ENCODE data around the gene EIF1AD.

The EIF1AD gene

GRCh38 chr11:65976216-65977176 is 25.5 kb downstream of the EIF1AD start:
- Mint-ChIP-seq H3K27ac (peak overlapping the region; percentile 83), H3K36me3 (peaks cover 54 to 62% of the 10 kb centered on the region in 2 donors), H3K9me3 (no peaks in the 10 kb centered on the region), H3K4me1 (peaks cover 0 to 2% of the 10 kb centered on the region in 2 donors), H3K4me3 (no peak overlapping the region), H3K27me3 (no peaks in the 10 kb centered on the region)
- ATAC-seq (replicated peaks) = no peak
- DNase-seq = no peak

DNA sequence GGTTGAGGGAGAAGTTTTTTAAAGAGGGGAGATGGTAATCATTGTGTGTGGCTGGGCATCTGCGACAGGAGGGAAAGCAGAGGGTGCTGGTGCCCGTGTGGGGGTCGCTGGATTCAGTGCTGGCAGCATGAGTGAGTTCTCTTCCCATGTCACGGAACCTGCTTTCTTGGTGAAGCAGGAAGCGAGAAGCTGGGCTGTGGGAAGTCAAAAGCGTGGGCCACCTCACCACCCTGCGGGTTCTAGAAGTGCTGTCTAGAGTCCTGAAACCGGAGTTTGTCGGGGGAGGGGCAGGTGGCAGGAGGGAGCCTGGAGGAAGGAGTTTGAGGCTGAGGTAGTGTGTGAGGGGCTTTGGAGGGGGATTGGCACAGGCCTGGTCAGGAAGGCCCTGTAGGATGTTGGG is 26.2 kb downstream of the EIF1AD start:
- peaks cover 54 to 63% of the 10 kb centered on the region in 2 donors for H3K36me3 Mint-ChIP-seq
- no peaks in the 10 kb centered on the region for H3K27me3 Mint-ChIP-seq
- no peaks in the 10 kb centered on the region for H3K9me3 Mint-ChIP-seq
- no peak overlapping the region for H3K4me3 Mint-ChIP-seq
- ATAC-seq (replicated peaks) = no peak
- H3K27ac Mint-ChIP-seq = peak overlapping the region; percentile 77
- no peak for DNase-seq
- peaks cover 0 to 2% of the 10 kb centered on the region in 2 donors for H3K4me1 Mint-ChIP-seq

GRCh38 chr11:65973439-65974110 is 28.4 kb downstream of the EIF1AD start:
- Mint-ChIP-seq H3K36me3 (peaks cover 54 to 63% of the 10 kb centered on the region in 2 donors), H3K27me3 (no peaks in the 10 kb centered on the region), H3K4me3 (no peak overlapping the region), H3K4me1 (peaks cover 6 to 11% of the 10 kb centered on the region in 2 donors), H3K9me3 (no peaks in the 10 kb centered on the region), H3K27ac (peak overlapping the region; percentile 6)
- ATAC-seq (replicated peaks) = no peak
- no peak for DNase-seq

DNA sequence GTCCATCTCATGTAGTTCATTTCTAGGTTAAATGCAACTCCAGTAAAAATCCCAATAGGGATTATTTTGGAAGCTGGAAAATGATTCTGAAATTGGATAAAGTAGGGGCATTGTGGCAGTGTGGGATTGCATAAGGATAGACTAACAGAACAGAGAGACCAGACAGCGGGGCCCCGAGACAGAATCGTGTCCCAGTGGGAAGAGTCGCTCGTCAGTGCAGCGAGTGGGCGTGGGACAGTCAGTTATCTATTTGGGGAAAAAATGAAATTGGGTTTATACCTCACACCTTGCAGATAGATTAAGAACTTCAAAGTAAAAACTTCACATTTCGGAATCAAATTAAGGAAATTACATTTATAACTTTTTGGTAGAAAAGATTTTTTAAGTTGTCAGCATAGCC is 29.8 kb downstream of the EIF1AD start:
- H3K36me3 Mint-ChIP-seq = peaks cover 58 to 65% of the 10 kb centered on the region in 2 donors
- no peak overlapping the region for H3K4me3 Mint-ChIP-seq
- no peak overlapping the region for H3K27ac Mint-ChIP-seq

DNA sequence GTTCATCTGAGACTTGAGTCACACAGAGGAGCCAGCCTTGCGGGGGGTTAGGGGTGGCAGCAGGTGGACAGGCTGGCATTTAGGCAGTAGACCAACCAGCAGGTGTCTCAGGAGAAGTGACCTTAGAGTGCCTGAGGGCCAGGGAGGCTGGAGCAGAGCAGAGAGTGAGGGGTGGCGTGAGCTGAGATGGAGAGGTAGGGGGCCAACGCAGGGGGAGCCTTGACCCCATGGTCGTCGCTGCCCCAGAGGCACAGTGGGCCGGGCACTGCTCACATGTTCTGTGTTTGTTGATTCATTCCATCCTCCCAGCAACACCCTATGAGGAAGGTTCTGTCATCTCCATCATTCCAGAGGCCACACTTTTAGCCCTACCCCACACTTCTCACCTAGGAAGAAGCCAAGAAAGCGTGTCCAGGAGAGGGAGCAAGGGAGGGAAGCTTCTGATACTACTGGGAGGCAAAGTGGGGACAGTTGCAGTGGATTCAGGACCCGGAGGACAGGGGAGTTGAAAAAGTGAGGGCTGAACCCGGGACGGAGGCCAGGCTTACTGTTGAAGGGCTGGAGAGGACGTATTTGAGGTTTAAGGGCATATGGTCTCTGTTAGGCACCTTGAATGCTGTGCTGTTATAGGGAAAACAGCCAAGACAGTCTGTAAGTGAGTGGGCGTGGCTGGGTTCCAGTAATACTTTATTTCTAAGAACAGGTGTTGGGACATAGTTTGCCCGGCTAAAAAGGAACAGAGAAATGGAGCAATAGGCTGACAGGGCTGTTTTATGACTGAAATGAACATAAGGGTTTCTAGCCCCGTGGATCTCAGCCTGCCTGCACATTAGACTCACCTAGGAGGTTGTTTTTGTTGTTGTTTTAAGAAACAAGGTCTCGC is 33.1 kb downstream of the EIF1AD start:
- Mint-ChIP-seq H3K36me3 (peaks cover 64 to 71% of the 10 kb centered on the region in 2 donors), H3K4me1 (peaks cover 13 to 30% of the 10 kb centered on the region in 2 donors), H3K9me3 (no peaks in the 10 kb centered on the region), H3K4me3 (no peak overlapping the region), H3K27ac (peak overlapping the region; percentile 59), H3K27me3 (no peaks in the 10 kb centered on the region)
- DNase-seq = no peak
- ATAC-seq (replicated peaks) = no peak

More for the DNA sequence above, 29.8 kb downstream of the EIF1AD start:
- ATAC-seq (replicated peaks) (no peak), DNase-seq (no peak)
- H3K27me3 Mint-ChIP-seq = no peaks in the 10 kb centered on the region
- no peaks in the 10 kb centered on the region for H3K9me3 Mint-ChIP-seq
- peaks cover 8 to 14% of the 10 kb centered on the region in 2 donors for H3K4me1 Mint-ChIP-seq

GRCh38 chr11:65967329-65967934 is 34.5 kb downstream of the EIF1AD start:
- Mint-ChIP-seq H3K27me3 (no peaks in the 10 kb centered on the region), H3K4me3 (no peak overlapping the region), H3K4me1 (peaks cover 24 to 44% of the 10 kb centered on the region in 2 donors), H3K9me3 (no peaks in the 10 kb centered on the region), H3K27ac (no peak overlapping the region), H3K36me3 (peaks cover 59 to 70% of the 10 kb centered on the region in 2 donors)
- no peak for DNase-seq
- no peak for ATAC-seq (replicated peaks)

DNA sequence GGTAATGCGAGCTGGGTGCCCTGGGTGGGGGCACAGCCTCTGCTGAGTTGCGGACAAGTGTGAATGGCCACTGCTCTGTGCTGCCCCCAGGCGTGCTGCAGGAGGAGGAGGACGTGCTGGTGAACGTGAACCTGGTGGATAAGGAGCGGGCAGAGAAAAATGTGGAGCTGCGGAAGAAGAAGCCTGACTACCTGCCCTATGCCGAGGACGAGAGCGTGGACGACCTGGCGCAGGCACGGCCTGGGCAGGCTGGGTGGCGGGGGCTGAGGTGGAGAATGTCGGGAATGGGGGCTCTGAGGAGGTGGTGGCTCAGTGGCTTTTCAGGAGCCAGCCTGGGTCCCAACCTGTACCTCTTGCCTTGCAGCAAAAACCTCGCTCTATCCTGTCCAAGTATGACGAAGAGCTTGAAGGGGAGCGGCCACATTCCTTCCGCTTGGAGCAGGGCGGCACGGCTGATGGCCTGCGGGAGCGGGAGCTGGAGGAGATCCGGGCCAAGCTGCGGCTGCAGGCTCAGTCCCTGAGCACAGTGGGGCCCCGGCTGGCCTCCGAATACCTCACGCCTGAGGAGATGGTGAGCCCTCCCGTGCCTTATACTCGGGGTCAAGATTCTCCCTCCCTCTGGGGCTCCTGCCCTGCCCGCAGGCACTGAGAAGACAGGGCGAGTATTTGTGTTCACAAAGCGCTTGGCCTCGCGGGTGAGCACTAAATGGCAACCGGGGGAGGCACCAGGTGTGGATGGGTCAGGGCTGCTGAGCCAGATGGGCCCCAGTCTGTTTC is 35.8 kb downstream of the EIF1AD start:
- no peaks in the 10 kb centered on the region for H3K9me3 Mint-ChIP-seq
- peak overlapping the region; percentile 14 for H3K27ac Mint-ChIP-seq
- peaks cover 55 to 67% of the 10 kb centered on the region in 2 donors for H3K36me3 Mint-ChIP-seq
- H3K27me3 Mint-ChIP-seq = no peaks in the 10 kb centered on the region
- peaks cover 29 to 48% of the 10 kb centered on the region in 2 donors for H3K4me1 Mint-ChIP-seq
- ATAC-seq (replicated peaks) (no peak), DNase-seq (no peak)
- no peak overlapping the region for H3K4me3 Mint-ChIP-seq

DNA sequence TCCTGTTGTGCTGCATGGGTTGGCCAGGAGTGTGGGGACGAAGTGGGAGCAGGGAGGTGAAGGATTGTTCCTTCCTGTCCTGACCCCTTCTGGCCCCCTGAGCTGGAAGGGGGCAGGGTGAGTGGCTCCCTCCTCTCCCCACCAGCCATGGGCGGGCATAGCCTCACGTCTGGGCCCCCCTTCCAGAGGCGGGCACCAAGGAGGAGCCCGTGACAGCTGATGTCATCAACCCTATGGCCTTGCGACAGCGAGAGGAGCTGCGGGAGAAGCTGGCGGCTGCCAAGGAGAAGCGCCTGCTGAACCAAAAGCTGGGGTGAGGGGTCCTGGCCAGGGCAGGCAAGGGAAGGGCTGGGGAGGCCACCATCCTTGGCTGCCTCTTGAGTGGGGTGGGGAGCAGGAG is 37.1 kb downstream of the EIF1AD start:
- no peak for ATAC-seq (replicated peaks)
- H3K9me3 Mint-ChIP-seq = no peaks in the 10 kb centered on the region
- peaks cover 28 to 42% of the 10 kb centered on the region in 2 donors for H3K4me1 Mint-ChIP-seq
- no peaks in the 10 kb centered on the region for H3K27me3 Mint-ChIP-seq
- no peak overlapping the region for H3K4me3 Mint-ChIP-seq
- H3K36me3 Mint-ChIP-seq = peaks cover 49 to 60% of the 10 kb centered on the region in 2 donors
- no peak for DNase-seq
- peak overlapping the region; percentile 79 for H3K27ac Mint-ChIP-seq

GRCh38 chr11:65962141-65962564 is 39.8 kb downstream of the EIF1AD start:
- peak overlapping the region; percentile 89 for H3K27ac Mint-ChIP-seq
- no peaks in the 10 kb centered on the region for H3K9me3 Mint-ChIP-seq
- peaks cover 33 to 48% of the 10 kb centered on the region in 2 donors for H3K4me1 Mint-ChIP-seq
- H3K27me3 Mint-ChIP-seq = no peaks in the 10 kb centered on the region
- DNase-seq = no peak
- ATAC-seq (replicated peaks) = peak in 1 of 2 donors; percentile 41
- peak overlapping the region; percentile 95 to 98 for H3K4me3 Mint-ChIP-seq
- peaks cover 31 to 42% of the 10 kb centered on the region in 2 donors for H3K36me3 Mint-ChIP-seq

- Mint-ChIP-seq H3K9me3 (no peaks in the 10 kb centered on the region), H3K4me3 (peak within 1 kb of the TSS; percentile 95 to 98), H3K4me1 (peaks cover 39 to 54% of the 10 kb centered on the region in 2 donors), H3K36me3 (peaks cover 25 to 35% of the 10 kb centered on the region in 2 donors), H3K27me3 (no peaks in the 10 kb centered on the region), H3K27ac (peak within 1 kb of the TSS; percentile 99)
- DNase-seq = peak; percentile 96
- peak; percentile 94 to 96 for ATAC-seq (replicated peaks)
Measured at GRCh38 chr11:65961267-65962140, 40.5 kb downstream of the EIF1AD start, which contains the start of gene SART1. SART1 (plus strand) TSS chr11:65961734; CDS start chr11:65961781, 47 bp downstream.

- no peaks in the 10 kb centered on the region for H3K27me3 Mint-ChIP-seq
- ATAC-seq (replicated peaks) (peak; percentile 4 to 5), DNase-seq (no peak)
Measured at GRCh38 chr11:65960824-65961266, 41.1 kb downstream of the EIF1AD start.

More at GRCh38 chr11:65960824-65961266, 41.1 kb downstream of the EIF1AD start:
- no peaks in the 10 kb centered on the region for H3K9me3 Mint-ChIP-seq
- peak overlapping the region; percentile 99 for H3K27ac Mint-ChIP-seq
- peak overlapping the region; percentile 95 to 98 for H3K4me3 Mint-ChIP-seq
- H3K36me3 Mint-ChIP-seq = peaks cover 23 to 32% of the 10 kb centered on the region in 2 donors
- peaks cover 40 to 55% of the 10 kb centered on the region in 2 donors for H3K4me1 Mint-ChIP-seq

All from stimulated activated naive B cell treated with anti-CD40 and anti-IgM and Interleukin-4, amounts not matched to agents 10 μg/mL and 1 μg/mL and 100 μg/mL, for 72 hours (primary cell).